GM23248 (cell line): ENCODE measurements around the gene NFIA.

ENCODE experiments used
- EZH2 ChIP-seq: fragments of 200-600 bp; sonication (generic); IDR thresholded peaks from 2 replicates; pipeline ENCODE4 v1.6.1; 2018; ENCODE audit warnings: antibody characterized with exemption, mild to moderate bottlenecking; ENCODE audit not compliant: insufficient read depth, poor library complexity, severe bottlenecking
- EZH2phosphoT487 ChIP-seq: fragments of 200-600 bp; sonication (generic); IDR thresholded peaks from 2 replicates; pipeline ENCODE4 v1.6.1; 2018; ENCODE audit warnings: antibody characterized with exemption, moderate library complexity, mild to moderate bottlenecking, low read depth; ENCODE audit not compliant: insufficient read depth

GRCh38 chr1:61092642-61093041 lies 10.3 kb downstream of the NFIA start:
- TF ChIP-seq EZH2 (no peak), EZH2phosphoT487 (no peak)
